ENCODE measurements around the gene GATAD2B.

DNA sequence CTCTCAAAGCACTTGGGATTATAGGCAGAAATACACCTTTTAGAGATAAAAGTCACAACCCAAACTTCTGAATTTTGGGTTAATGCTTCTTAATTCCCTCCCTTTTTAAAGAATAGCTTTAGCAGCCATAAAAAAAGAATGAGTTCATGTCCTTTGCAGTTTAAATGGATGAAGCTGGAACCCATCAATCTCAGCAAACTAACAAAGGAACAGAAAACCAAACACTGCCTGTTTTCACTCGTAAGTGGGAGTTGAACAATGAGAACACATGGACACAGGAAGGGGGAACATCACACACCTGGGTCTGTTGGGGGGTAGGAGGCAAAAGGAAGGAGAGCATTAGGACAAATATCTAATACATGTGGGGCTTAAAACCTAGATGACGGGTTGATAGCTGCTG lies 91.7 kb downstream of the GATAD2B start:
- TF ChIP-seq, protein P1, sequence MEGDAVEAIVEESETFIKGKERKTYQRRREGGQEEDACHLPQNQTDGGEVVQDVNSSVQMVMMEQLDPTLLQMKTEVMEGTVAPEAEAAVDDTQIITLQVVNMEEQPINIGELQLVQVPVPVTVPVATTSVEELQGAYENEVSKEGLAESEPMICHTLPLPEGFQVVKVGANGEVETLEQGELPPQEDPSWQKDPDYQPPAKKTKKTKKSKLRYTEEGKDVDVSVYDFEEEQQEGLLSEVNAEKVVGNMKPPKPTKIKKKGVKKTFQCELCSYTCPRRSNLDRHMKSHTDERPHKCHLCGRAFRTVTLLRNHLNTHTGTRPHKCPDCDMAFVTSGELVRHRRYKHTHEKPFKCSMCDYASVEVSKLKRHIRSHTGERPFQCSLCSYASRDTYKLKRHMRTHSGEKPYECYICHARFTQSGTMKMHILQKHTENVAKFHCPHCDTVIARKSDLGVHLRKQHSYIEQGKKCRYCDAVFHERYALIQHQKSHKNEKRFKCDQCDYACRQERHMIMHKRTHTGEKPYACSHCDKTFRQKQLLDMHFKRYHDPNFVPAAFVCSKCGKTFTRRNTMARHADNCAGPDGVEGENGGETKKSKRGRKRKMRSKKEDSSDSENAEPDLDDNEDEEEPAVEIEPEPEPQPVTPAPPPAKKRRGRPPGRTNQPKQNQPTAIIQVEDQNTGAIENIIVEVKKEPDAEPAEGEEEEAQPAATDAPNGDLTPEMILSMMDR (IDR thresholded peaks at IDR 0.05) = no peak
- TF ChIP-seq POLR2A (IDR thresholded peaks at IDR 0.05) (no peak), EP300 (IDR thresholded peaks at IDR 0.05) (no peak)
